Astrocyte (in vitro differentiated cells and primary cell): ENCODE measurements around the gene HBP1. TPM values are rescaled to one million over a fixed set of nuclear protein-coding genes. Genes with fewer than 3 reads are reported as not detected.

Experiments used
- DNase-seq: peaks from one replicate; pipeline ENCODE4 v3.0.0-alpha.2; 2010; ENCODE audit warnings: low read depth
- FAIRE-seq: peaks from 2 replicates; lab custom pipeline; 2011; peaks lifted over from hg19 to GRCh38; lab: Jason Lieb, UNC
- H2AFZ ChIP-seq: 2 replicates; pipeline ENCODE4 v1.6.0; 2012; ENCODE audit warnings: low read depth, low read length, inconsistent platforms
- H3K27ac ChIP-seq: 2 replicates; pipeline ENCODE4 v1.5.1; 2011; ENCODE audit warnings: low read depth, low read length, inconsistent platforms
- H3K27me3 ChIP-seq: 2 replicates; pipeline ENCODE4 v1.6.0; 2011; ENCODE audit warnings: low read length, inconsistent platforms; ENCODE audit not compliant: insufficient read depth
- H3K36me3 ChIP-seq: 2 replicates; pipeline ENCODE4 v1.5.1; 2011; ENCODE audit warnings: low read length, inconsistent platforms; ENCODE audit not compliant: insufficient read depth
- H3K4me1 ChIP-seq: 2 replicates; pipeline ENCODE4 v1.5.1; 2011; ENCODE audit warnings: low read length, inconsistent platforms; ENCODE audit not compliant: insufficient read depth
- H3K4me2 ChIP-seq: 2 replicates; pipeline ENCODE4 v1.6.0; 2012; ENCODE audit warnings: low read length, inconsistent platforms
- H3K4me3 ChIP-seq: 2 replicates; pipeline ENCODE4 v1.5.1; 2011; ENCODE audit warnings: low read depth, mild to moderate bottlenecking, low read length, inconsistent platforms; ENCODE audit not compliant: insufficient read depth
- H3K79me2 ChIP-seq: 2 replicates; pipeline ENCODE4 v1.6.0; 2012; ENCODE audit warnings: mild to moderate bottlenecking, low read length, inconsistent platforms; ENCODE audit not compliant: insufficient read depth
- H3K9ac ChIP-seq: 2 replicates; pipeline ENCODE4 v1.6.0; 2012; ENCODE audit warnings: mild to moderate bottlenecking, low read length, inconsistent platforms
- H3K9me3 ChIP-seq: 2 replicates; pipeline ENCODE4 v1.5.1; 2012; ENCODE audit warnings: low read depth, mild to moderate bottlenecking, low read length, inconsistent platforms; ENCODE audit not compliant: insufficient read depth
- H4K20me1 ChIP-seq: 2 replicates; pipeline ENCODE4 v1.6.0; 2012; ENCODE audit warnings: low read length, inconsistent platforms; ENCODE audit not compliant: insufficient read depth
- H3K27ac Mint-ChIP-seq: one replicate; pipeline ENCODE4 v1.8.0; 2021; ENCODE audit warnings: mild to moderate bottlenecking, mixed read lengths; ENCODE audit not compliant: unreplicated experiment
- H3K27me3 Mint-ChIP-seq: one replicate; pipeline ENCODE4 v1.8.0; 2021; ENCODE audit warnings: low read depth, mixed read lengths; ENCODE audit not compliant: unreplicated experiment
- H3K36me3 Mint-ChIP-seq: one replicate; pipeline ENCODE4 v1.8.0; 2021; ENCODE audit warnings: low read depth, mixed read lengths; ENCODE audit not compliant: unreplicated experiment
- H3K4me1 Mint-ChIP-seq: one replicate; pipeline ENCODE4 v1.8.0; 2021; ENCODE audit warnings: low read depth, mixed read lengths; ENCODE audit not compliant: unreplicated experiment
- H3K4me3 Mint-ChIP-seq: one replicate; pipeline ENCODE4 v1.8.0; 2021; ENCODE audit warnings: mild to moderate bottlenecking, moderate library complexity, mixed read lengths; ENCODE audit not compliant: unreplicated experiment
- H3K9me3 Mint-ChIP-seq: one replicate; pipeline ENCODE4 v1.8.0; 2021; ENCODE audit warnings: mild to moderate bottlenecking, mixed read lengths; ENCODE audit not compliant: unreplicated experiment
- EZH2 ChIP-seq: IDR thresholded peaks from 2 replicates; pipeline ENCODE4 v1.6.1; 2012; ENCODE audit warnings: mild to moderate bottlenecking, low read length, inconsistent platforms; ENCODE audit not compliant: insufficient read depth
- total RNA-seq: library from RNA; stranded (reverse); gene quantifications from 2 replicates; pipeline ENCODE4 v1.2.1, GENCODE V29; 2021
- TF ChIP-seq, protein P1 (sequence below): IDR thresholded peaks from 2 replicates; pipeline ENCODE4 v1.5.1; 2011; ENCODE audit warnings: low read depth, mild to moderate bottlenecking, inconsistent platforms, low read length, moderate library complexity; ENCODE audit not compliant: insufficient read depth

Gene HBP1
- total RNA-seq, 1 donor from 2014 or later: 46.2 TPM

DNA sequence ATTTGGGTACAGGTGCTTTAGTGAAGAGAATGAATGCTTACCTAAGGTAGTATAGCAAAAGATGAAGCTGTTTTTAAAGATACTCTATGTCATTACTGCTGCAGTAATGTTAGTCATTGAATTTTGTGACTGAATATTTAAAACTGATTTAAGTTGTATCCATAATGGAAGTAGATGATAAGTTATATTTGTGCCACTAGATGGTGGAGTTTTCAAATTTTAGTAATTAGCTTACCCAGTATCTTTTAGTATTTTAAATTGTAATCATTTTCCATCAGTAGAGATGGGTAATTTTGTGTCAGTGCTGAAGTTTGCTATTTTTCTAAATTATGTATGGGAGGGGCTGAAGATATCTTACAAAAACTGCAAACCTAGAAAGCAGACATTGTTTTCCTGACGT, 25.2 kb downstream of the HBP1 start:
- Histone ChIP-seq H3K4me3 (no peak overlapping the region), H3K9me3 (no peaks in the 10 kb centered on the region), H3K27ac (no peak overlapping the region), H3K4me1 (no peaks in the 10 kb centered on the region), H3K79me2 (no peaks in the 10 kb centered on the region), H2AFZ (no peak overlapping the region), H3K27me3 (no peaks in the 10 kb centered on the region), H3K36me3 (peaks cover 24% of the 10 kb centered on the region), H4K20me1 (peaks cover 3% of the 10 kb centered on the region), H3K4me2 (no peak overlapping the region), H3K9ac (no peak overlapping the region)
- DNase-seq: no peak
- TF ChIP-seq, protein P1, sequence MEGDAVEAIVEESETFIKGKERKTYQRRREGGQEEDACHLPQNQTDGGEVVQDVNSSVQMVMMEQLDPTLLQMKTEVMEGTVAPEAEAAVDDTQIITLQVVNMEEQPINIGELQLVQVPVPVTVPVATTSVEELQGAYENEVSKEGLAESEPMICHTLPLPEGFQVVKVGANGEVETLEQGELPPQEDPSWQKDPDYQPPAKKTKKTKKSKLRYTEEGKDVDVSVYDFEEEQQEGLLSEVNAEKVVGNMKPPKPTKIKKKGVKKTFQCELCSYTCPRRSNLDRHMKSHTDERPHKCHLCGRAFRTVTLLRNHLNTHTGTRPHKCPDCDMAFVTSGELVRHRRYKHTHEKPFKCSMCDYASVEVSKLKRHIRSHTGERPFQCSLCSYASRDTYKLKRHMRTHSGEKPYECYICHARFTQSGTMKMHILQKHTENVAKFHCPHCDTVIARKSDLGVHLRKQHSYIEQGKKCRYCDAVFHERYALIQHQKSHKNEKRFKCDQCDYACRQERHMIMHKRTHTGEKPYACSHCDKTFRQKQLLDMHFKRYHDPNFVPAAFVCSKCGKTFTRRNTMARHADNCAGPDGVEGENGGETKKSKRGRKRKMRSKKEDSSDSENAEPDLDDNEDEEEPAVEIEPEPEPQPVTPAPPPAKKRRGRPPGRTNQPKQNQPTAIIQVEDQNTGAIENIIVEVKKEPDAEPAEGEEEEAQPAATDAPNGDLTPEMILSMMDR: no peak
- TF ChIP-seq EZH2: no peak
- Mint-ChIP-seq H3K36me3 (peaks cover 7% of the 10 kb centered on the region), H3K4me3 (no peak overlapping the region), H3K27ac (no peak overlapping the region), H3K27me3 (no peaks in the 10 kb centered on the region), H3K9me3 (no peaks in the 10 kb centered on the region), H3K4me1 (no peaks in the 10 kb centered on the region)
- no peak for FAIRE-seq

DNA sequence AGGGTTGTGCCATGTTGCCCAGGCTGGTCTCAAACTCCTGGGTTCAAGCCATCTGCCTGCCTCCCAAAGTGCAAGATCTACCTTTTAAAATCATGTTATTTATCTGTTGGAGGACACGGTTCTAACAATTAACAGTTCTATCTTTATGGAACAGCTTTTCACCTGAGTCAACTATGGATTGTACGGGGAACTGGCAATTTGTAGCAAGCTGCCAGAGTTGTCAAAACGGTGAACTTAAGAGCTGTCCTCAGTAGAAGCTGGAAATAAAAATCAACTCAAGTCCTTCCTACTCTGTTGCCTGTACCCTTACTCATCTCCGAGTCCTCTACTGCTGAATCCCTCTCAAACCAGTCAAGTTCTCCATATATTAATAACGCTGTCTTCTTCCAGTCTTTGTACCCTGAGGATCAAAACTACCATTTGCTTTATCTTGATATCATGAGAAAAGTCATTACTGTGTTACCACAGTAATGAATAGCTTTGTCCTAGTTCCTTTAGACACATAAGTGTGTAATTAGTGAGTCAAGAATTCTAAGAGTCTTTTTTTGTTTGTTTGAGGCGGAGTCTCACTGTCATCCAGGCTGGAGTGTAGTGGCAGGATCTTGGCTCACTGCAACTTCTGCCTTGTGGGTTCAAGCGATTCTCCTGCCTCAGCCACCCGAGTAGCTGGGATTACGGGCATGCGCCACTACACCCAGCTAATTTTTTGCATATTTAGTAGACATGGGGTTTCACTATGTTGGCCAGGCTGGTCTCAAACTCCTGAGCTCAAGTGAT, 28.2 kb downstream of the HBP1 start:
- peaks cover 24% of the 10 kb centered on the region for H3K36me3 ChIP-seq
- no peak for DNase-seq
- H3K36me3 Mint-ChIP-seq: peaks cover 9% of the 10 kb centered on the region

More for the DNA sequence above, 28.2 kb downstream of the HBP1 start:
- no peak overlapping the region for H3K4me3 ChIP-seq
- Mint-ChIP-seq H3K9me3 (no peaks in the 10 kb centered on the region), H3K27ac (no peak overlapping the region), H3K4me3 (no peak overlapping the region), H3K27me3 (no peaks in the 10 kb centered on the region), H3K4me1 (no peaks in the 10 kb centered on the region)
- peaks cover 8% of the 10 kb centered on the region for H4K20me1 ChIP-seq
- no peaks in the 10 kb centered on the region for H3K79me2 ChIP-seq
- no peaks in the 10 kb centered on the region for H3K4me1 ChIP-seq
- H2AFZ ChIP-seq: no peak overlapping the region
- no peaks in the 10 kb centered on the region for H3K9me3 ChIP-seq
- H3K4me2 ChIP-seq: no peak overlapping the region
- FAIRE-seq: no peak
- no peak for TF ChIP-seq EZH2
- TF ChIP-seq, protein P1: no peak
- no peaks in the 10 kb centered on the region for H3K27me3 ChIP-seq
- H3K27ac ChIP-seq: no peak overlapping the region
- no peak overlapping the region for H3K9ac ChIP-seq
